Endothelial cell of umbilical vein (primary cell): ENCODE results near the gene OXTR. TPM values are rescaled to one million over a fixed set of nuclear protein-coding genes. Genes with fewer than 3 reads are reported as not detected.
A peak's percentile ranks its signal among the peaks of the same experiment; 100 is the strongest.

Source experiments
- BruUV-seq: library from RNA; stranded (reverse); fragments of 400-500 nt; replicated peaks from 2 replicates; lab custom pipeline; 2021; lab: Mats Ljungman, UMichigan
- CTCF ChIA-PET: fragments of 300-600, 350-600 bp; sonication (Branson Sonifier 250); formaldehyde crosslinking; loops from one replicate; lab custom pipeline; 2021; ENCODE audit warnings: antibody characterized with exemption, inconsistent platforms; lab: Charles Lee
- POLR2A ChIA-PET: fragments of 300-600, 350-600 bp; sonication (Branson Sonifier 250); formaldehyde crosslinking; loops from one replicate; lab custom pipeline; 2021; ENCODE audit warnings: antibody characterized with exemption, inconsistent platforms; lab: Charles Lee
- DNase-seq: peaks from one replicate; pipeline ENCODE4 v3.0.0-alpha.2; 2011; ENCODE audit warnings: low read depth, low spot score
- FAIRE-seq: peaks from 2 replicates; lab custom pipeline; 2011; peaks lifted over from hg19 to GRCh38; lab: Jason Lieb, UNC
- H2AFZ ChIP-seq: 2 replicates; pipeline ENCODE4 v1.6.0; 2012; ENCODE audit warnings: low read depth, low read length, control low read depth, inconsistent platforms
- H3K27ac ChIP-seq: 2 replicates; pipeline ENCODE4 v1.5.1; 2011; ENCODE audit warnings: low read depth, mild to moderate bottlenecking, control low read depth, low read length, moderate library complexity; ENCODE audit not compliant: insufficient read depth
- H3K27me3 ChIP-seq, 2 experiments: 2 replicates each; pipeline versions ENCODE4 v1.6.0 to v1.6.1; 2011; ENCODE audit warnings: low read length in 2 of 2, mixed read lengths in 1 of 2; ENCODE audit not compliant: control insufficient read depth in 2 of 2, insufficient read depth in 2 of 2
- H3K36me3 ChIP-seq, 2 experiments: 2 replicates in 1 of 2; 3 replicates in 1 of 2; pipeline ENCODE4 v1.5.1; 2011; ENCODE audit warnings: low read length in 2 of 2, mild to moderate bottlenecking in 1 of 2, moderate library complexity in 1 of 2; ENCODE audit not compliant: control insufficient read depth in 2 of 2, insufficient read depth in 2 of 2; ENCODE audit errors: extremely low read depth in 1 of 2
- H3K4me1 ChIP-seq: 3 replicates; pipeline ENCODE4 v1.5.1; 2011; ENCODE audit warnings: mild to moderate bottlenecking, low read length; ENCODE audit not compliant: control insufficient read depth, insufficient read depth; ENCODE audit errors: extremely low read depth
- H3K4me2 ChIP-seq: 2 replicates; pipeline ENCODE4 v1.6.1; 2011; ENCODE audit warnings: low read length, control low read depth, mixed read lengths; ENCODE audit not compliant: insufficient read depth
- H3K4me3 ChIP-seq, 3 experiments: fragments of 200-600 bp in 1 of 3; sonication (generic), shearing (Covaris generic) in 1 of 3; replicated peaks in 1 of 3; 2 replicates each; pipeline ENCODE4 v1.5.1; 2011 to 2016; ENCODE audit warnings: control low read depth in 3 of 3, low read length in 3 of 3, mild to moderate bottlenecking in 2 of 3, inconsistent platforms in 1 of 3, low read depth in 1 of 3, moderate library complexity in 1 of 3; ENCODE audit not compliant: insufficient read depth in 1 of 3
- H3K79me2 ChIP-seq: 2 replicates; pipeline ENCODE4 v1.6.0; 2012; ENCODE audit warnings: low read length, inconsistent platforms; ENCODE audit not compliant: control insufficient read depth, insufficient read depth
- H3K9ac ChIP-seq: replicated peaks from 2 replicates; pipeline ENCODE3; 2011; ENCODE audit warnings: low read length, control low read depth; ENCODE audit not compliant: insufficient read depth; ENCODE audit errors: extremely low read depth
- H3K9me1 ChIP-seq: replicated peaks from 3 replicates; pipeline ENCODE4 v1.6.0; 2011; ENCODE audit warnings: mild to moderate bottlenecking, low read length; ENCODE audit not compliant: control insufficient read depth, insufficient read depth; ENCODE audit errors: extremely low read depth
- H3K9me3 ChIP-seq: replicated peaks from 2 replicates; pipeline ENCODE4 v1.5.1; 2012; ENCODE audit warnings: low read length, inconsistent platforms; ENCODE audit not compliant: control insufficient read depth, insufficient read depth
- H4K20me1 ChIP-seq: replicated peaks from 2 replicates; pipeline ENCODE3; 2011; ENCODE audit warnings: mild to moderate bottlenecking, low read length; ENCODE audit not compliant: control insufficient read depth, insufficient read depth; ENCODE audit errors: extremely low read depth
- EZH2 ChIP-seq: IDR thresholded peaks from 2 replicates; pipeline ENCODE4 v1.6.1; 2012; ENCODE audit warnings: borderline replicate concordance, low read depth, mild to moderate bottlenecking, moderate library complexity, low read length, inconsistent platforms; ENCODE audit not compliant: severe bottlenecking
- GATA2 ChIP-seq: IDR thresholded peaks from 2 replicates; pipeline ENCODE4 v1.7.0; 2011; ENCODE audit warnings: low read depth, mild to moderate bottlenecking, moderate library complexity, mixed read lengths, low read length; ENCODE audit not compliant: insufficient read length, insufficient read depth
- MYC ChIP-seq: IDR thresholded peaks from one replicate; pipeline ENCODE4 v1.6.1; 2011; ENCODE audit warnings: mild to moderate bottlenecking, low read depth, low read length
- dilution Hi-C: fragments of 300-500 bp; cut with MboI; formaldehyde crosslinking; loops from one replicate; pipeline ENCODE4 v1.15.0; 2019; ENCODE audit warnings: low sequenced_read_pairs; ENCODE audit not compliant: extremely low pct_ligation_motif_present
- intact Hi-C: fragments of 100-400 bp; cut with micrococcal nuclease; formaldehyde crosslinking; loops from one replicate; pipeline ENCODE4 v1.10.0; 2022
- polyA plus RNA-seq, 4 experiments: library from polyadenylated mRNA; depleted of rRNA in 3 of 4; stranded (reverse) in 3 of 4; unstranded in 1 of 4; fragments of >200 nt; gene quantifications; 2 replicates each; pipeline versions ENCODE4 v1.2.1 to v1.2.3, GENCODE V29; 2011 to 2012; ENCODE audit warnings: missing spikeins in 1 of 4
- total RNA-seq: library from RNA; stranded (reverse); gene quantifications from 2 replicates; pipeline ENCODE4 v1.2.3, GENCODE V29; 2021

OXTR gene
- total and polyA plus RNA-seq, 2 donors (not counting 3 experiments of a cell fraction or from before 2014, with no cell fraction given) = 0.12 to 0.40 TPM

DNA sequence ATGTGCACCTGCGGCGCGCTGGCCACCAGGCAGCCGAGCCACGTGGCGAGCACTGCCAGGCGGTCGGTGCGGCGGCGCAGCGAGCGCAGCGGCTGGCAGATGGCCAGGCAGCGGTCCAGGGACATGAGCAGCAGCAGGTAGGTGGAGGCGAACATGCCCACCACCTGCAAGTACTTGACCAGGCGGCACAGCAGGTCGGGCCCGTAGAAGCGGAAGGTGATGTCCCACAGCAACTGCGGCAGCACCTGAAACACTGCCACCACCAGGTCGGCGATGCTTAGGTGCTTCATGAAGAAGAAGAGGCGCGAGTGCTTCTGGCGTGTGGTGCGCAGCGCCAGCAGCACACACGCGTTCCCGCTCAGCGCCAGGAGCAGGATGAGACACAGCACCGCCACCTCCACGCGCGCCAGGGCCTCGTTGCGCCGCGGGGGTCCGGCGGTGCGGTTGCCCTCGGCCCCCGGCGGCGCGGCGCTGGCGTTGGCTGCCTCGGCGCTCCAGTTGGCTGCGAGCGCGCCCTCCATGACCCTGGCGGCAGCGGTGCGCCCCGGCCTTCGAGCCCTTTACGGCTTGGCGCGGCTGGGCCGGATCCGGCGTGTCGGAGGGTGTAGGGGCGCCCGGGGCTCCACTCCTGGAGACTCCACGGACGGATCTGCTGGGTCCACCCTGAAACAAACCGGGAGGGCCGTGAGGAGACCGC lies 1.6 kb downstream of the OXTR start:
- no peaks in the 10 kb centered on the region for H3K9me1 ChIP-seq
- peak; percentile 28 for DNase-seq
- peaks cover 24 to 28% of the 10 kb centered on the region in 2 experiments for H3K27me3 ChIP-seq
- H3K9ac ChIP-seq = no peak overlapping the region
- H2AFZ ChIP-seq = peak overlapping the region; percentile 22
- no TSS peak for BruUV-seq
- TF ChIP-seq EZH2 = peak; percentile 80
- TF ChIP-seq GATA2 = no peak
- no peak for TF ChIP-seq MYC
- CTCF ChIA-PET = no interaction called here
- H3K9me3 ChIP-seq = no peaks in the 10 kb centered on the region
- H3K36me3 ChIP-seq = no peaks in the 10 kb centered on the region
- H4K20me1 ChIP-seq = no peaks in the 10 kb centered on the region
- H3K4me3 ChIP-seq = no peak overlapping the region
- H3K4me1 ChIP-seq = peaks cover 16% of the 10 kb centered on the region
- intact Hi-C loops (loop anchor here (2.0 to 5.0 kb wide), 3 partner anchors 101 to 195 kb away; partner anchors contain the start of gene RAD18), dilution Hi-C loops (no loop called here)
- POLR2A ChIA-PET = no interaction called here
- H3K4me2 ChIP-seq = no peak overlapping the region
- FAIRE-seq = no peak
- no peak overlapping the region for H3K27ac ChIP-seq
- no peaks in the 10 kb centered on the region for H3K79me2 ChIP-seq

DNA sequence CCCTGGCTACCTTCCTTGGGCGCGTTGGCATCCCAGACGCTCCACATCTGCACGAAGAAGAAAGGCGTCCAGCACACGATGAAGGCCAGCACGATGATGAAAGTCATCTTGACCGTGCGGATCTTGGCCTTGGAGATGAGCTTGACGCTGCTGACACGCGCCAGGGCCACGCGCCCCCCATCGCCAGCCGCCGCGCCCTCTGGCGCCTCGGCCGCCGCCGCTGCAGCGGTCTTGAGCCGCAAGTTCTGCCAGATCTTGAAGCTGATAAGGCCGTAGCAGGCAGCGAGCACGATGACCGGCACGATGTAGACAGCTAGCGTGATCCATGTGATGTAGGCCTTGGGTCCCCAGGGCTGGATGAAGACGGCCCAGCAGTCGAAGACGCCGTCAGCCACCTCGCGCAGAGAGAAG lies 2.2 kb downstream of the OXTR start:
- FAIRE-seq (no peak), DNase-seq (peak; percentile 7)
- H3K4me2 ChIP-seq = no peak overlapping the region
- peaks cover 24 to 28% of the 10 kb centered on the region in 2 experiments for H3K27me3 ChIP-seq
- no peaks in the 10 kb centered on the region for H3K9me1 ChIP-seq
- H3K9ac ChIP-seq = no peak overlapping the region
- H4K20me1 ChIP-seq = no peaks in the 10 kb centered on the region
- H3K27ac ChIP-seq = no peak overlapping the region
- H3K36me3 ChIP-seq = no peaks in the 10 kb centered on the region
- H3K79me2 ChIP-seq = no peaks in the 10 kb centered on the region
- H2AFZ ChIP-seq = no peak overlapping the region
- H3K4me1 ChIP-seq = peaks cover 16% of the 10 kb centered on the region
- intact Hi-C loops (loop anchor here (5.0 kb wide), 1 partner anchor 105 kb away; no protein-coding TSS in a partner anchor), dilution Hi-C loops (no loop called here)
- no TSS peak for BruUV-seq
- ChIA-PET POLR2A (no interaction called here), CTCF (no interaction called here)
- H3K4me3 ChIP-seq = no peak overlapping the region
- no peaks in the 10 kb centered on the region for H3K9me3 ChIP-seq
- no peak for TF ChIP-seq EZH2
- peak; percentile 54 for TF ChIP-seq GATA2
